Posterior vena cava (tissue), 2 donors: ENCODE results near the gene TMEM187. TPM values are rescaled to one million over a fixed set of nuclear protein-coding genes. Genes with fewer than 3 reads are reported as not detected.
"Not testable (repeated sequence)": the region's sequence is repeated elsewhere in the genome, so short reads cannot be mapped to it uniquely, and the experiment has no call there.

Source experiments
- DNase-seq: peaks from one replicate; pipeline ENCODE4 v3.0.0-alpha.2; 2020; ENCODE audit warnings: low spot score
- intact Hi-C, 2 donors: fragments of 100-400 bp; cut with DNase I; formaldehyde crosslinking; loops; one replicate each; pipeline versions ENCODE4 v1.14.1 to v1.14.2; 2022 to 2023
- total RNA-seq, 2 donors: library from RNA; stranded (reverse); fragmentation: NEBNext Ultra II Directional; extraction: Animal tissue kit (Norgen Biotek cat#: 25700); gene quantifications; one replicate each; pipeline ENCODE4 v1.2.1, GENCODE V29; 2021
- donor health status: DM: yes; HTN: yes; CAD: no.
- donor health status: DM: yes; HTN: yes; CAD: no.

TMEM187 gene
- total RNA-seq, 2 donors from 2014 or later: 6.9 to 9.3 TPM

DNA sequence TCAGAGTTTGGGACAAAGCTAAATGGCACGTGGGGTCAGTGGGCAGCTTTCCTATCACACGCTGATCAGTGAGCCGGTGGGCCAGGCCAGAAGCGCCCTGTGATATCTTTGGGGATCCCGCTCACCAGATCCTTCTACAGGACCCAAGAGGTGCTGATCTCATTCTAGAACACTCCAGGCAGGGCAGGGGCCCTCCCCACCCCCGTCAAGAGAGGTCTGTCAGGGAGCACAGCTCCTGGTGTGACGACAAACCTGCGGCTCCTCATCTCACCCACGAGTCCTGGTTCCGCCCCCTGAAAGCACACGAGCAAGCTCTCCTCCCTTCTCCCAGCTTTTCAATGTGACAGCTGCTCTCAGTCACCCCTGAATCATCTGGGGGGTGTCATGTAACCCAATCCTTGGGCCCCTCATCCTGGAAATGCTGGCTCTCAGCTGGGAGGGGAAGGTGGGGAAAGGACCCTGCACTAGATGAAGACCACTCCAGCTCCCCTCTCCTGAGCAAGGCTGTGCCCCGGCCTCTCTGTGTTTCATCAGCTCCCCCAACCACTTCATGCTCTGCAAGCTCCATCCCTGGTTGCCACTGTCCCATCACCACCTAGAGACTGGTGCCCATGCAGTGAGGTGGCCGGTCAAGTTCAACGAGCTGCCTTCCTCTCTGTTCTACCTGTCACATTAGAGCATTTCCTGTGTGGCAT is 5.6 kb upstream of the TMEM187 start:
- intact Hi-C loops: no loop called here
- no peak for DNase-seq

DNA sequence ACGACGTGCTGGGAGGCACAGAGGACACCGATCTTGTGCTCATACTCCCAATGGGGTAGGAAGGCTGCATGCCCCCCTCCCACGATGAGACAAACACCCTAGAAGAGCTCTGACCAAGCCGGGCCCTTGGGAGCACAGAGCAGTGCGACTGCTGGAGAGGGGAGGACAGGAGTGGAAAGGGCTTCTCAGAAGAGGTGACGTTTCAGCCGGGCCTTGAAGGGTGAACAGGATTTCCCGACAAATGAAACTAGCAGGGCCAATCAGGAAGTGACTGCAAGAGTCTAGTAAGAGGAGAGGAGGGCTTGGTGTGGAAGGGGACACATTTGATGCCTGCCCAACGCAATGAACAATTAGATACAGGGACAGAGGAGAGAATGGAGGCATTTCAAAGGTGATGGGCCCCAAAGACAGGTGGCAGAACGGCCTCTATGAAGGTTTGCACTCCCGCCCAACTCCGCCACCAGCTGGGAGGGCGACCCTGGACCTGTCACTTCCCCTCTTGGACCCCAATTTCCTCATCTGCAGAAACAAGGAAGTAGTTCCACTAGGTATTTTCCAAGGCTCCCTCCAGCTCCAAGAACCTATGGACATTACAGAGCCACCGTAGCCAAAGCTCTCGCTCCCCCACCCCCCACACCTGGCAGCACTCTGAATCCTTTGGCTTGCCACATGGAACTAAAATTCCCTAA is 4.9 kb upstream of the TMEM187 start:
- DNase-seq: no peak
- intact Hi-C loops: no loop called here

DNA sequence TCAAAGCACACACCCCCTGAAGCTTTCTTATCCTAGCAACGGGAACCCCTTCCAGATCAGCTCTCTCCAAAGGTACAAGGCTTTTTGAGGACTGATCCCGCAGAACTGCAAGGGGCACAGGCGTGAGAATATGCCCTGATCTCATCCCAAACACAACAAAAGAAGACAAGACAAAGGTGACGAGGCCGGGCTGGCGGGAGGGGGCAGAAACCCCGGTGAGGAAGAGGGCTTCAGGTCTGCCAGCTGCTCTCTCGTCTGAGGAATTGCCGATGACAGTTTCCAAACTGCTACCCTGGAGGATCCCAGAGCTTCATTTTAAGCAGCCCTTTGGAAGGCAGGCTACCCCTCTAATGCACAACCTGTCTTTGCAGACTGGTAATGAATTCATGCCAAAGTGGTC is 4.3 kb upstream of the TMEM187 start:
- intact Hi-C loops: no loop called here
- no peak for DNase-seq

DNA sequence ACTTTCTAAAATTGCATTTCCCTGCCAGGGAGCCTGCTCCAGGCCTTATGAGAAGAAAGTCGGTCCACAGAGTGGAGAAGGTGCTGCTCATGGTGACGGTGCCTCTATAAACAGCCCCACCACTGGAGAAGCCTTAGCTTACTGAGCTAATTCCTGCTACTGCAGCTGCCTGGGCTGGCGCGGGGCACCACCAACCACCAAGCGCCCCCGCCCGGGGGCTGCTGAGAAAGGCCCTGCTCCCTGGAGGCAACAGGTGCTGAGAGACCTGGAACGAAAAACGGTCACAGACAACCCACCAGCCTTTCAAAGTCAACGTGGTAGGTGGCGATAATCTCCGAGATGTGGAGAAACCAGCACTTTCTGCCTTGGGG is 3.8 kb upstream of the TMEM187 start:
- DNase-seq: peak; percentile 78
- intact Hi-C loops: no loop called here

DNA sequence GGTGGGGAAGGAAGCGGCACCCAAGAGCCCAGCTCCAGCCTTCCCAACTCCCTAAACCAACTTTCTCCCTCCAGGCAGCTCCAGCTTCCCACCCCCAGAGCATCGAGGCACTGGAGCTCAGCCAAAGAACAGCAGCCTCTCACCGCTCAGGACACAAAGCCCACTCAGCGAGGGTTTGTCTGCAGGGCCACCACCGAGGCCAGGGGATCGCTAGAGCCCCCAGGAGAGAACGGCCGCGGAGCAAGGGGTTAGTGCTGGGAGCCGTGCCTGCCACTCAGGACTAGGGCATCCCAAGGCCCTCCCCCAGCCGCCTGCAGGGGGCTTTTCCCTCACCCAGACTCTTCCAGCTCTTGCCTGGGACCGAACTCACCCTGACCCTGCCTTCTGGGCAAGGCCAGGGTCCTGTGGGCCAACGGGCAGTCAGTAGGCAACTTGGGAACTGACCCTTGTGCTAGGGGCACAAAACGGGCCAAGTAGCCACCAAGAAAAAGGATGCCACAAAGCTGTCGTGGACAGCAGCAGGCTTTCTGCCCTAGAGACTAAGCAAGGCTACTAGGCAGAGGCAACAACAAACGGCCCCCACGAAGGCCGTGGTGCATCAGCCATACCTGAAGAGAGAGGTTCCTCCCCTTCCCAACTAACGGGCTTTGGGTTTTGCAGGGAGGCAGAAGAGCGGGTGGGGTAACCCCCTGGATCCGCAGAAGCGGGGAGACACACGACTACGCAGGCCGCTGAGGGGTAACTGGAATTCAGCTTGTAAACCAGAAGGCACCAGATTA is 3.2 kb upstream of the TMEM187 start:
- intact Hi-C loops: no loop called here
- DNase-seq: peak; percentile 76

DNA sequence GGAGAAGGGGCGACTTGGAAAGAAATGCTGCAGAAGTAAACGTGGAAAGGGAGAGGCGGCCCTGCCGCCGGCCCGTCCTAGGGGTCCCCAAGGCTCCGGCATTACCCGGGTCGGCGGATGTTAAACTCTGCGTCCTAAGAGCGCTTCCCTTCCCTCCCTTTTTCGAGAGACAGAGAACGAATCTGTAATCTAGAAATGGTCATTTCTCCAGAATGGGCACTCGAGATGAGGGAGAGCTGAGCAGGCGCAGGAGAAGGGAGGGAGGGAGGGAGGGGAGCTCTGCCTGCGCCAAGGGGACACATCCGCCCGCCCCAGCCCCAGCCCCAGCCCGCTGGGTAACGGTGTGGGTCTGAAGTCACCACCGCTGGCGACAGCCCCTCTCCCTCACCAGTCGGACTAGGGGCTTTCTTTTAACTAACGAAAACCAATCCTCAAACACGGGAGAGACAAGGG is 2.6 kb upstream of the TMEM187 start:
- intact Hi-C loops: no loop called here
- peak; percentile 86 for DNase-seq

DNA sequence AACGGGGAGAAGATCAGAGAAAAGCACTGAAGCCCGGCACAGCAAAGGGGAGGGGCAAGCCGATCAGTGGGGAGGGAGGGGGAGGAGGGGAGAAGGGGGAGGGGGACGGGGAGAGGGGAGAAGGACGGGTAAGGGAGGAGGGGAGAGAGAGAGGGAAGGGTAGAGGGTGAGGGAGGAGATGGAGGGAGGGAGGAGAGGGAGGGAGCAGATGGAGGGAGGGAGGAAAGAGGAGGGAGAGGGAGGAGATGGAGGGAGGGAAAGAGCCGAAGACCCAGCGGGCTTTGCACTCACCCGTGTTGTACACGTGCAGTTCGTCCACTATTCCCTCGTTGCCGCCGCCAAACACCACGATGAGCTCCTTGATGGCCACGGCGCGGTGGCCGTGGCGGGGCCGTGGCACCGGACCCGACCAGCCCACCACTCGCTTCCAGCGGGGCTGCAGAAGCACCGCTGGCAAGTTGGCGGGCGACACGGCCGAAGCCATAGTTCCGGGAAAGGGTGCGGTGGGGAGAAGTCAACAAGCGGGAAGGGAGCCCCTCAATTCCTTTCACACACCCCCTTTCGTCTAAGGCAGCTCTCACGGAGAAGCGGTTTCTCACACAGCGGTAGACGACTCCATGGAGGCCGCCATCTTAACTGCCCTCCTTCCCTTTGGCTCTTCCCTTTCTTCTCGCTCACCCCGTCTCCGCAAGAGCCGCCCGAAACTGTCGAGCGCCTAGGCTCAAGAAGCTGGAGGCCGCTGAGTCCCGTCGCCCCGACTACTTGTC is 2.0 kb upstream of the TMEM187 start:
- DNase-seq: peak; percentile 82
- intact Hi-C loops: no loop called here

DNA sequence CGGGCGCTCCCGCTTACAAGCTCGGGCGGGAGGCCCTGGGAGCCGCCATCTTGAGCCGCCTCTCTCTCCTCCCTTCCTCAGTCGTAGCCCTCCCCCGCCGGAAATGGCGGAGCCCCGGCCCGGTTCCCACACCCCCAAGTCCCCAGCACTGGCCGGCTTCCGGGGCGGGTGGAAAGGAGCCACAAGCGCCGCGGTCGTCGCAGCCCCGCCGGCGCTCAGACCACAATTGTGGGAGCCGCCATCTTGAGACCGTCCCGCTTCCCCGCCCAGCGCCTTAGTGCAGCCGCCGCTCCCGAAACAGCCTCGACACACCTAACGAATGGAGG is 1.5 kb upstream of the TMEM187 start:
- DNase-seq: peak; percentile 98
- intact Hi-C loops: no loop called here

DNA sequence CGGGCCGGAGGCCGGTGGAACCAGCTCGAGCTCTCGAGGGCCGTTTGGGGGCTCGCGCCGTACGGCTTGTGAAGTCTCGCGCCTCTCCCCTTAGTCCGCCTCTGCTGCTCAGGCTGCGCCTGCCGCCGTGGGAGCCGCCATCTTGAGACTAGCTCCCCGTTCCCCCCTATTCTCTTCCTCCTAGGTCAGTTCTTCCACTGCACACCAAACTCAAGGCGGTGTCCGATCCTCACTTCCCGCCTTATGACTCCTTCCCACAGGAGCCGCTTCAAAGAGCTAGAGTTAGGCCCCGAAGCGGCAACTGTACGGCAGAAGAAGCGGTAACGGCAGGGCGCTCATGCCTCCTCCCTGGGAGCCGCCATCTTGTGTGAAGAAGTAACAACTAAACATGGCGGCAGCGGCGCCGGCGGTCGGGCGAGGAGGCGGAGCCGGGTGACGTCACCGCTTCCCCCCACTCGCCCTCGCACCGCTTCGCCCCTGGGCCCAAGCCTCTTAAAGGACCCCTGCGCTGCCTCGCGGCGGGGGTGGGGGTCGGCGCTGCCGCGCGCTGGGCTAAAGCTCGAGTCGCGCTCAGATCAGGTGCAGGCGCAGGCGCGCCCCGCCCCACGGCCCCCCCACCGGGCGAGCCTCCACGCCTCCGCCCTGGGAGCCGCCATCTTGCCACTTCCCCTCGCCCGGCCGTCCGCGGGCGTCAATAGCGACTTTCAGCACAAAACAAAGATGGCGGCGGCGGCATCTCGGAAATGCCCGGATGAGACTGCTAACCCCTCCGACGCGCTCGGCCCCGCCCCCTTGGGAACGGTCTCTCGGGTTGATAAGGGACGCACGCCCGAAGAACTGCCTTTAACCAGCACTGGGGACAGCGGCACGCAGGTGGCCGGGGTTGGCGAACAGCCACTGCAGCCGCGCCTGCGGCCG is 845 bp upstream of the TMEM187 start, which contains the start of gene HCFC1:
Gene HCFC1 (minus strand): TSS at position 369 of the 918 bp plus-strand sequence. CDS start 978 bp downstream, outside the sequence.
- intact Hi-C loops: no loop called here
- peak; percentile 98 for DNase-seq

DNA sequence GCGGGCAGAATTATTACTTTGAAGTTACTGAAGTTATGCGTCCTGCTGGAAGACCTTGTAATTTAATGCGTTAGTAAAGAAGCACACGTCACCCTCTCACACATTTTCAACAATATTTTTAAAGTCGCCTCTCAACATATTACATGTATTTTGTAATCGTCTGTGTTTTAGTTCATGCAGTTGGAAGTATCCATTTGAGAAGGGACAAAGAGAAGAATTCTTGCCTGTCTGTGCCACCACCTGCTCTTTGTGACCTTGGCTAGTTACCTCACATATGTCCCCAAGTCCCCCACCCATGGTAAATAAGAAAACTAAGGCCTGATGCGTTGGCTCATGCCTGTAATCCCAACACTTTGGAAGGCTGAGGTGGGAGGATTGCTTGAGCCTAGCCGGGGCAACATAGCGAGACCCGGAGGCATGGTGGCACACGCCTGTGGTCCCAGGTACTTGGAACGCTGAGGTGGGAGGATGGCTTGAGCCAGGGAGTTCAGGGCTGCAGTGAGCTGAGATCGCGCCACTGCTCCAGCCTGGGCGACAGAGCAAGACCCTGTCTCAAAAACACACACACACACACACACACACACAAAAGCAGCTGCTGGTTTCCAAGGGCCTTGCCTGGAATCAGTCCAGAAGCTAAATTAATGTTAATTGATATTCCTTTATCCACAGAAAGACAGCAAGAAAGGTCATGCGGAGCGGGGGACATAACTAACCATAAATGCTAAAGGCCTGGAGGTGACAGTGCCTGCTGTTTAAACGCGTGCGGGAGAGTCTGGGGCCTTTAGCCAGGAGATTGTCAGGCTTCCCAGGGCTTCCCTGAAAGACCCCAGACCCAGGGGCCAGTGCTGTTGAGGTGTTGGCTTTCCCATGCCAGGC is 811 bp downstream of the TMEM187 start:
- no peak for DNase-seq
- intact Hi-C loops: no loop called here

DNA sequence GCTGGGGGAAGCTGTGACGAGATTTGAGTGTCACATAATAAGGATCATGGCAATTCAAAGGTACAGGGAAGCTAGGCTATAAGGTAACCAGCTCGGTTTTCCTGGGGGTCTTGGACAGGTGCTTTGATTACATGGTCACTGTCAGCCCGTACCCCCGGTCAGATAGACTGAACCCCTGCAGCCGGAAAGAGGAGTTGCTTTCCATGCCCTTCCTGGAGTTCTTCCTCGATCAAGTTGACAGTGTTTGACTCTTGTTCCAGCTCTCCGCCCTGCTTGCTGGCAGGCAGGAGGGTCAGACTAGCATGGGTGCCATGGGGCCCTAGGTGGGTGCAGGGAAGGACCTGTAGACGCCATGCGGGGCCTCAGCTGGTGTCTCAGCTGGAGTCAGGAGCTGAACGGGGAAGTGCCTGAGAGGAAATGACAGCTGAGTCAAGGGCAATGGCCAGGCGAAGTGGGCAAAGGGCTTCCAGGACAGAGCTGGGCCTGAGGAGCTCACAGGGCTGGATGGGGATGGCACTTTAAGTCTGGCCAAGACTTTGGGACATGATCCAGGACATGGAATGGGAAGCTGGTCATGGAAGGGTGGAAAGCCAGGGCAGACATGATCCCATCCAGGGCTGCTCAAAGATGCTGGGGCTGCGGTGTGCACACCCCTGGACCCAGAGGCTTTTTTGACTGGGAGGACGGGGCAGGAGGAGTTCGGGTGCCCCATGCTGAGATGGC is 1.6 kb downstream of the TMEM187 start:
- intact Hi-C loops: no loop called here
- DNase-seq: peak; percentile 61

DNA sequence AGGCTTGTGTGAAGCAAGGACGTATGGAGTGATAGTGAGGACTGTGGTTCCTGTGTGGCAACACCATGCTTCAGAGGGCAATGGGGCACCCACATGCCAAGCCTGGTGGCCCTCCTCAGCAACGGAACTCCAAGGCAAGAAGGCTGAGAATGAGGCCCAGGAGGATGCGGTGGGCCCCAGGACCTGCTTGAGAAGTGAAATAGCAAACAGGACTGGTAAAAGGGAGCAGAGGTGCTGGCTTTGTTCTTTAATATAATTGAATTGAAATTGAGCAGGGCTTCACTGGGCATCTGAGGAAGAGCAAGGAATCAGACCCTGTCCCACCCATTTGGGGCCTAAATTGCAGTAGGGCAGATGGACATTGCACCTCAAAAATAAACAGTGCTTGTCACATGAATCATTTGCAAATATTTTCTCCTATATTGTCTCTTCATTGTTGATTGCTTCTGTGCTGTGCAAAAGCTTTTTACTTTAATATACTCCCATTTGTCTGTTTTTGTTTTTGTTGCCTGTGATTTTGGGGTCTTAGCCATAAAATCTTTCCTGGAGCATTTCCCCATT is 2.3 kb downstream of the TMEM187 start:
- intact Hi-C loops: no loop called here
- peak; percentile 74 for DNase-seq

DNA sequence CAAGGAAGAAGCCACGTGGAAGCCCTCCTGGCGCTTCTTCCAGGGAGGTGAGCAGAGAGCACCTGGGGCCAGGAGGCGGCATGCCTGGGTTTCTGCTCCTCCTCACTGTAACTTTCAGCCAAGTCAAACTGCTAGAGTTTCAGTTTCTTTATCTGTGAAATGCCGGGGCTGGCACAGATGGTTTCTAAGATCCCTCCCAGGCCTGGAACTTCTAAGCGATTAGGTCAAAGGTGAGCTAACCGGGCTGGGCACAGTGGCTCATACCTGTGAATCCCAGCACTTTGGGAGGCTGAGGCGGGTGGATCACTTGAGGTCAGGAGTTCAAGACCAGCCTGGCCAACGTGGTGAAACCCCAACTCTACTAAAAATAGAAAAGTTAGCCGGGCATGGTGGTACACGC is 7.8 kb downstream of the TMEM187 start:
- DNase-seq, intact Hi-C loops: not testable (repeated sequence)

DNA sequence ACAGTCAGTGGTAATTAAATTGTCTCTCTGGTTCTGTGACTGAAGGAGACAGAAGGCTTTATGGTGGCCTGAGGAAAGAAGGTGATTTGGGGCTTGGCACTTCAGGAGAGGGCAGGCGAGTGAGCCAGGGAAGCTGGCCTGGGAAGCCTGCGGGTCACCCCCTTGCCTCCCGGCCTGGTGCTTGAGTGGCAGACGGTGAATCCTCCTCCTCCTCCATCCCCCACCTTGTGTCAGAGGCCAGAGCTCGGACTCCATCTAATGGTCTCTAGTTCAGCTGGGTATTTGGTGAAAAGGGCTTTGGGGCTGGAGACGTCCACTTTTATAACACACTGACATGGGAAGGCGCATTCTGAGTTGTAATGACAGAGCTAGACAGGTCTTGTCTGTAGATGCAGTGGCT is 8.7 kb downstream of the TMEM187 start:
- intact Hi-C loops: no loop called here
- DNase-seq: no peak

DNA sequence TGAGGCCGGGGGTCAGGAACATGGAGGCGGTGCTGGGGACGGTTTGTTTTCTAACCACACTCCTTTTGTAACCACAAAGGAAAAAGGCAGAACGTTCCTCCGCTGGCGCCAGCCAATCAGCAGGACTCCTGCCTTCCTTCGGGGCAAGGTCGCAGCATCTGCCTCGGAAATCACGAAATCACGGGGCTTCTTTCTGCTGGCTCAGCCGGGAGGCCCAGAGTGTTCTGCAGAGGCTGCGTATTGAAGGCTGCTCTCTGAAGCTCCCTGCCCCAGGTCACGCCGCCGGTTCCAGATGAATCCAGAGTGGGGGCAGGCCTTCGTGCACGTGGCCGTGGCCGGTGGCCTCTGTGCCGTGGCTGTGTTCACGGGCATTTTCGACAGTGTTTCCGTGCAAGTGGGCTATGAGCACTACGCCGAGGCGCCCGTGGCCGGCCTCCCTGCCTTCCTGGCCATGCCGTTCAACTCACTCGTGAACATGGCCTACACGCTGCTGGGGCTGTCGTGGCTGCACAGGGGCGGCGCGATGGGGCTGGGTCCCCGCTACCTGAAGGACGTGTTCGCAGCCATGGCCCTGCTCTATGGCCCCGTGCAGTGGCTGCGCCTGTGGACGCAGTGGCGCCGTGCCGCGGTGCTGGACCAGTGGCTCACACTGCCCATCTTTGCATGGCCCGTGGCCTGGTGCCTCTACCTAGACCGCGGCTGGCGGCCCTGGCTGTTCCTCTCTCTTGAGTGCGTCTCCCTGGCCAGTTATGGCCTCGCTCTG is 9.4 kb downstream of the TMEM187 start:
- peak; percentile 86 for DNase-seq
- intact Hi-C loops: no loop called here

DNA sequence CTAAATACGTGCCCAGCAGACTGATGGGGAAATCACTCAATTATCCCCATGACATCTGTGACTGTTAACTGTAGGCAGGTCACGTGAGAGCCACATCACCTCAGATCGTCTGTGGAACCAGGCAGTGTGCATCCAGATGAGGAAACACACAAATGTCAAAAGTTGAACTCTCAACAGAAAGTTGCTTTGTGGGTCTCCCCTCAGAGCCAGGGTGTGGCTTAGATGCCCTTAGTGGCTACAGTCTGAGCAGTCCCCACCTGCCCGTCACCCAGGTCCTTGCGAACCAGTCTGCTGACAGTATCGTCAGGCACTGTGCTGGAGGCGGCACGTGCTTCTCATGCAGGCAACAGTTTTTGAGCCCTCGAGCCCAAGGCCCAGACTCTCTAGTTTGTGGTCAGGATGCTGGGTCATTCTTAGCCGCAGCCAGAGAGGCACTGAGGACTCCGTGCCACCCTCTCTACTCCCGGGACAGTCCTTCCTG is 10.8 kb downstream of the TMEM187 start:
- no peak for DNase-seq
- intact Hi-C loops: no loop called here
